BJ (cell line): ENCODE data around the gene RNFT2. TPM values are rescaled to one million over a fixed set of nuclear protein-coding genes. Genes with fewer than 3 reads are reported as not detected.

Experiments
- CTCF ChIA-PET: fragments of 350-600 bp; formaldehyde crosslinking; extraction: SDS; loops from one replicate; lab custom pipeline; 2021; ENCODE audit warnings: antibody characterized with exemption, inconsistent platforms; lab: Yijun Ruan, JAX
- POLR2A ChIA-PET: fragments of 300-600 bp; sonication (Branson Sonifier 250); formaldehyde crosslinking; extraction: SDS; loops from one replicate; lab custom pipeline; 2021; ENCODE audit warnings: antibody characterized with exemption; lab: Charles Lee
- DNase-seq: peaks from one replicate; pipeline ENCODE4 v3.0.0-alpha.2; 2011; ENCODE audit warnings: low read depth
- H3K27me3 ChIP-seq: 2 replicates; pipeline ENCODE4 v1.6.0; 2011; ENCODE audit warnings: low read length; ENCODE audit not compliant: control insufficient read depth, insufficient read depth
- H3K36me3 ChIP-seq: 2 replicates; pipeline ENCODE4 v1.5.1; 2011; ENCODE audit warnings: low read length; ENCODE audit not compliant: control insufficient read depth, insufficient read depth
- H3K4me3 ChIP-seq: 2 replicates; pipeline ENCODE4 v1.5.1; 2011; ENCODE audit warnings: low read depth, mild to moderate bottlenecking, control low read depth, low read length
- CTCF ChIP-seq: IDR thresholded peaks from 2 replicates; pipeline ENCODE4 v1.5.1; 2011; ENCODE audit warnings: low read depth, mild to moderate bottlenecking, control low read depth, inconsistent platforms, low read length, moderate library complexity; ENCODE audit not compliant: insufficient read depth
- polyA plus RNA-seq: library from polyadenylated mRNA; depleted of rRNA; stranded (reverse); fragments of >200 nt; gene quantifications from 2 replicates; pipeline ENCODE4 v1.2.3, GENCODE V29; 2011

RNFT2 gene
- polyA plus RNA-seq, 1 experiment: 1.2 TPM

GRCh38 chr12:116710370-116711150 lies 27.6 kb upstream of the RNFT2 start:
- DNase-seq: no peak
- POLR2A ChIA-PET: no interaction called here
- TF ChIP-seq CTCF: no peak
- CTCF ChIA-PET: interaction anchor here (2.1 to 2.5 kb wide), 4 partner anchors 8 to 171 kb away, joined by 8 to 23 read pairs (median 13); partner anchors contain the start of gene HRK
- no peak overlapping the region for H3K4me3 ChIP-seq
- peaks cover 11% of the 10 kb centered on the region for H3K27me3 ChIP-seq
- H3K36me3 ChIP-seq: no peaks in the 10 kb centered on the region

- Histone ChIP-seq H3K4me3 (no peak overlapping the region), H3K27me3 (peaks cover 11% of the 10 kb centered on the region), H3K36me3 (no peaks in the 10 kb centered on the region; the same call in 1 of the 2 replicates)
- no peak for DNase-seq
- ChIA-PET POLR2A (no interaction called here), CTCF (interaction anchor here (0.6 to 1.3 kb wide), 2 partner anchors 9 to 584 kb away, joined by 3 to 4 read pairs; no protein-coding TSS in a partner anchor)
- TF ChIP-seq CTCF: no peak
Observed at GRCh38 chr12:116712458-116713303, 25.4 kb upstream of the RNFT2 start.

- DNase-seq: no peak
- Histone ChIP-seq H3K4me3 (no peak overlapping the region), H3K36me3 (no peaks in the 10 kb centered on the region; the same call in 1 of the 2 replicates), H3K27me3 (peaks cover 10% of the 10 kb centered on the region)
- POLR2A ChIA-PET: no interaction called here
- CTCF ChIA-PET: interaction anchor here (1.3 kb wide), 1 partner anchor 10 kb away, joined by 3 read pairs; no protein-coding TSS in a partner anchor
- TF ChIP-seq CTCF: no peak
Observed at GRCh38 chr12:116713527-116713926, 24.6 kb upstream of the RNFT2 start.

GRCh38 chr12:116714175-116714574 lies 23.9 kb upstream of the RNFT2 start:
- POLR2A ChIA-PET: no interaction called here
- CTCF ChIA-PET: interaction anchor here (0.7 kb wide), 1 partner anchor 168 kb away, joined by 3 read pairs; no protein-coding TSS in a partner anchor

More at GRCh38 chr12:116714175-116714574, 23.9 kb upstream of the RNFT2 start:
- Histone ChIP-seq H3K36me3 (no peaks in the 10 kb centered on the region; the same call in 1 of the 2 replicates), H3K27me3 (peaks cover 6% of the 10 kb centered on the region), H3K4me3 (no peak overlapping the region)
- no peak for DNase-seq
- no peak for TF ChIP-seq CTCF
